ENCODE data around the gene CTSC. TPM values are rescaled to one million over a fixed set of nuclear protein-coding genes. Genes with fewer than 3 reads are reported as not detected.

CTSC gene
- total RNA-seq: 189 and 230 TPM in 2 replicates

GRCh38 chr11:88337181-88337986 lies at the start of gene CTSC:
Gene CTSC, minus strand, starts transcription at chr11:88337736. Its CDS starts 64 bp downstream, at chr11:88337672.

Other genes starting within 250 kb of the CTSC start
- 2.0 and 5.2 TPM in 2 replicates for gene RAB38, start 162.3 kb downstream of the CTSC start, total RNA-seq